WTC11 (cell line): ENCODE results near the gene EVA1A. TPM values are rescaled to one million over a fixed set of nuclear protein-coding genes. Genes with fewer than 3 reads are reported as not detected.

Source experiments
- ATAC-seq: fragments of 200-7000 bp; cut with Tn5 transposase; 2 replicates; pipeline ENCODE4 v1.10.0; 2021; ENCODE audit warnings: mild to moderate bottlenecking, moderate library complexity
- CTCF ChIA-PET: fragments of 300-600 bp; sonication (Branson Sonifier 250); formaldehyde crosslinking; loops from one replicate; lab custom pipeline; 2021; ENCODE audit warnings: antibody characterized with exemption; lab: Charles Lee
- POLR2A ChIA-PET: fragments of 350-600 bp; sonication (Branson Sonifier 250); formaldehyde crosslinking; loops from one replicate; lab custom pipeline; 2021; ENCODE audit warnings: antibody characterized with exemption; lab: Charles Lee
- DNase-seq: peaks from one replicate; pipeline ENCODE4 v3.0.0; 2021; ENCODE audit warnings: low spot score
- H3K27ac Mint-ChIP-seq: 2 replicates; pipeline ENCODE4 v1.8.0; 2021; ENCODE audit warnings: mixed read lengths
- H3K27me3 Mint-ChIP-seq: 2 replicates; pipeline ENCODE4 v1.8.0; 2021; ENCODE audit warnings: low read depth, mild to moderate bottlenecking, moderate library complexity, mixed read lengths
- H3K36me3 Mint-ChIP-seq: 2 replicates; pipeline ENCODE4 v1.8.0; 2021; ENCODE audit warnings: mixed read lengths
- H3K4me1 Mint-ChIP-seq: 2 replicates; pipeline ENCODE4 v1.8.0; 2022; ENCODE audit warnings: mixed read lengths
- H3K4me3 Mint-ChIP-seq: 2 replicates; pipeline ENCODE4 v1.8.0; 2021; ENCODE audit warnings: mild to moderate bottlenecking, moderate library complexity, mixed read lengths
- H3K9me3 Mint-ChIP-seq: 2 replicates; pipeline ENCODE4 v1.8.0; 2021; ENCODE audit warnings: mixed read lengths
- ATF1 ChIP-seq: sonication (generic); formaldehyde crosslinking; IDR thresholded peaks from 2 replicates; pipeline ENCODE4 v1.8.1; 2023; ENCODE audit warnings: mild to moderate bottlenecking, moderate library complexity, missing genetic modification reagents
- ELF4 ChIP-seq: sonication (generic); formaldehyde crosslinking; IDR thresholded peaks from 2 replicates; pipeline ENCODE4 v1.8.1; 2022; ENCODE audit warnings: low read depth, mild to moderate bottlenecking, moderate library complexity, missing genetic modification reagents
- ESRRA ChIP-seq: sonication (generic); formaldehyde crosslinking; IDR thresholded peaks from 2 replicates; pipeline ENCODE4 v1.8.1; 2022; ENCODE audit warnings: mild to moderate bottlenecking, missing genetic modification reagents, borderline replicate concordance
- JUN ChIP-seq: sonication (generic); formaldehyde crosslinking; IDR thresholded peaks from 2 replicates; pipeline ENCODE4 v1.8.0; 2023; ENCODE audit warnings: mild to moderate bottlenecking, missing genetic modification reagents
- SOX15 ChIP-seq: fragments of 250-450 bp; sonication (Bioruptor Pico); IDR thresholded peaks from 2 replicates; pipeline ENCODE4 v1.9.0; 2021; ENCODE audit warnings: mild to moderate bottlenecking
- TCF7 ChIP-seq: sonication (generic); formaldehyde crosslinking; IDR thresholded peaks from 2 replicates; pipeline ENCODE4 v1.8.0; 2022; ENCODE audit warnings: mild to moderate bottlenecking, low read depth, missing genetic modification reagents, moderate library complexity
- ZNF423 ChIP-seq: fragments of 250-450 bp; sonication (Bioruptor Pico); IDR thresholded peaks from 2 replicates; pipeline ENCODE4 v2.1.2; 2022; ENCODE audit warnings: mild to moderate bottlenecking, moderate library complexity
- total RNA-seq: library from RNA; stranded (reverse); gene quantifications from 3 replicates; pipeline ENCODE4 v1.2.3, GENCODE V29; 2021
- TF ChIP-seq, protein P1 (sequence below): fragments of 250-450 bp; sonication (Bioruptor Pico); conservative IDR thresholded peaks from 2 replicates; pipeline ENCODE4 v1.9.0; 2021; ENCODE audit warnings: mild to moderate bottlenecking
- TF ChIP-seq, protein P2 (sequence below): sonication (generic); formaldehyde crosslinking; IDR thresholded peaks from 2 replicates; pipeline ENCODE4 v1.8.1; 2022; ENCODE audit warnings: mild to moderate bottlenecking, moderate library complexity, missing genetic modification reagents
- TF ChIP-seq, protein P3 (sequence below): sonication (generic); formaldehyde crosslinking; conservative IDR thresholded peaks from 2 replicates; pipeline ENCODE4 v1.8.1; 2022; ENCODE audit warnings: mild to moderate bottlenecking, missing genetic modification reagents
- TF ChIP-seq, protein P4 (sequence below): sonication (generic); formaldehyde crosslinking; IDR thresholded peaks from 2 replicates; pipeline ENCODE4 v1.8.1; 2023; ENCODE audit warnings: mild to moderate bottlenecking, moderate library complexity, missing genetic modification reagents
- TF ChIP-seq, protein P5 (sequence below): sonication (generic); formaldehyde crosslinking; IDR thresholded peaks from 2 replicates; pipeline ENCODE4 v1.8.1; 2022; ENCODE audit warnings: missing genetic modification reagents, borderline replicate concordance
- TF ChIP-seq, protein P6 (sequence below): sonication (generic); formaldehyde crosslinking; IDR thresholded peaks from 2 replicates; pipeline ENCODE4 v1.8.0; 2022; ENCODE audit warnings: mild to moderate bottlenecking, missing genetic modification reagents
- TF ChIP-seq, protein P7 (sequence below): sonication (generic); formaldehyde crosslinking; IDR thresholded peaks from 2 replicates; pipeline ENCODE4 v1.8.1; 2023; ENCODE audit warnings: mild to moderate bottlenecking, missing genetic modification reagents
- TF ChIP-seq, protein P8 (sequence below): sonication (generic); formaldehyde crosslinking; IDR thresholded peaks from 2 replicates; pipeline ENCODE4 v1.8.0; 2022; ENCODE audit warnings: mild to moderate bottlenecking, missing genetic modification reagents
- TF ChIP-seq, protein P9 (sequence below): sonication (generic); formaldehyde crosslinking; IDR thresholded peaks from 2 replicates; pipeline ENCODE4 v1.8.0; 2022; ENCODE audit warnings: mild to moderate bottlenecking, missing genetic modification reagents
- TF ChIP-seq, protein P10 (sequence below): sonication (generic); formaldehyde crosslinking; IDR thresholded peaks from 2 replicates; pipeline ENCODE4 v1.8.0; 2022; ENCODE audit warnings: mild to moderate bottlenecking, missing genetic modification reagents
- TF ChIP-seq, protein P11 (sequence below): sonication (generic); formaldehyde crosslinking; conservative IDR thresholded peaks from 2 replicates; pipeline ENCODE4 v1.8.1; 2023; ENCODE audit warnings: mild to moderate bottlenecking, low read depth, missing genetic modification reagents, moderate library complexity

EVA1A gene
- total RNA-seq, 1 experiment from 2014 or later = 4.1 TPM

DNA sequence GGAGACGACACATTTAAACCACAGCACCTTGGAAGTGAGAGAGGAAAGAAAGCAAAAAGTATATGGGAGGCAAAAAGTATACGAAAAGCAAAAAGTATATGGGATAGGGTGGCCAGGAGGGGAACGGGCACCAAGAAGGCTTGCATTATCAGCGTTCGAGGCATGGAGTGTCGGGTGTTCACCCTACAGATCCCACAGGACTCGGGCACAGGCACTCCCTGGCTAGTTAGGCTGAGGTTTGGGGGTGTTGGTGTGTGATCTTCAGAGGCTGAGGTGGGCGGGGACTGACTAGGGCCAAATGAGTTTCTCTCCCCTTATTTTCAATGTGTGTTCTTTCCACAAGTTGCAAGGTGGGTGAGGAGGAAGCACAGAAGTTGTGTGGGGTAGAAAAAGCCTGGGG is 86.6 kb downstream of the EVA1A start:
- ATAC-seq = no peak
- TF ChIP-seq, protein P1, sequence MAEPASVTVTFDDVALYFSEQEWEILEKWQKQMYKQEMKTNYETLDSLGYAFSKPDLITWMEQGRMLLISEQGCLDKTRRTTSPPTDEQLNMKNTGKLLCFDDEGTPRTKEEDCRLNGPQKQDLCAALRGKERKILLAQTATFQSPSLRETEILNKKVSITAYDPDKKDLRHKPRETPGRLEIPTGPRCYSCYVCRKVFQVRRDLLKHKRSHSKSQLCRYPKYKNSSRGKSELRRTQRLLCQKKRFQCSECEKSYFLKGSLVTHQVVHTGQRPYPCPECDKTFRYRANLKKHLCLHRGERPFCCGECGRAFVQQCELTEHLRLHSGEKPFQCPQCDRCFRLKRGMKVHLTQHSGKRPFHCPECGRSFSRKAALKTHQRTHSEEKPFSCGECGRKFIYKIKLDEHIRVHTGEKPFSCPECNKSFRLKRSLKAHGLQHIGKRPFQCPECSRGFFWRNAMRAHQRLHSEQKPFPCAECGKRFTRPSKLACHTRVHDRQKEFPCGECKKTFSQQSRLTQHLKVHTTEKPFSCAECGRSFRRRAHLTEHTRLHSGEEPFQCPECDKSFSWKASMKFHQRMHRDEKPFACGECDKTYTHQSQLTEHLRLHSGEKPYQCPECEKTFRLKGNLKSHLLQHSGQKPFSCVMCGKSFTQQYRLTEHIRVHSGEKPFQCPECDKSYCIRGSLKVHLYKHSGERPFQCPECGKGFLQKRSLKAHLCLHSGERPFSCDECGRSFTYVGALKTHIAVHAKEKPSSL (CRISPR knock-in tag) = no peak
- TF ChIP-seq, protein P2, sequence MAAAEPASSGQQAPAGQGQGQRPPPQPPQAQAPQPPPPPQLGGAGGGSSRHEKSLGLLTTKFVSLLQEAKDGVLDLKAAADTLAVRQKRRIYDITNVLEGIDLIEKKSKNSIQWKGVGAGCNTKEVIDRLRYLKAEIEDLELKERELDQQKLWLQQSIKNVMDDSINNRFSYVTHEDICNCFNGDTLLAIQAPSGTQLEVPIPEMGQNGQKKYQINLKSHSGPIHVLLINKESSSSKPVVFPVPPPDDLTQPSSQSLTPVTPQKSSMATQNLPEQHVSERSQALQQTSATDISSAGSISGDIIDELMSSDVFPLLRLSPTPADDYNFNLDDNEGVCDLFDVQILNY (CRISPR knock-in tag) = no peak
- TF ChIP-seq, protein P3, sequence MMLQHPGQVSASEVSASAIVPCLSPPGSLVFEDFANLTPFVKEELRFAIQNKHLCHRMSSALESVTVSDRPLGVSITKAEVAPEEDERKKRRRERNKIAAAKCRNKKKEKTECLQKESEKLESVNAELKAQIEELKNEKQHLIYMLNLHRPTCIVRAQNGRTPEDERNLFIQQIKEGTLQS (CRISPR knock-in tag) = no peak
- TF ChIP-seq ZNF423 (CRISPR knock-in tag) (no peak), TCF7 (CRISPR knock-in tag) (no peak), ELF4 (CRISPR knock-in tag) (no peak), ATF1 (CRISPR knock-in tag) (no peak), ESRRA (CRISPR knock-in tag) (no peak), SOX15 (CRISPR knock-in tag) (no peak), JUN (no peak)
- TF ChIP-seq, protein P4, sequence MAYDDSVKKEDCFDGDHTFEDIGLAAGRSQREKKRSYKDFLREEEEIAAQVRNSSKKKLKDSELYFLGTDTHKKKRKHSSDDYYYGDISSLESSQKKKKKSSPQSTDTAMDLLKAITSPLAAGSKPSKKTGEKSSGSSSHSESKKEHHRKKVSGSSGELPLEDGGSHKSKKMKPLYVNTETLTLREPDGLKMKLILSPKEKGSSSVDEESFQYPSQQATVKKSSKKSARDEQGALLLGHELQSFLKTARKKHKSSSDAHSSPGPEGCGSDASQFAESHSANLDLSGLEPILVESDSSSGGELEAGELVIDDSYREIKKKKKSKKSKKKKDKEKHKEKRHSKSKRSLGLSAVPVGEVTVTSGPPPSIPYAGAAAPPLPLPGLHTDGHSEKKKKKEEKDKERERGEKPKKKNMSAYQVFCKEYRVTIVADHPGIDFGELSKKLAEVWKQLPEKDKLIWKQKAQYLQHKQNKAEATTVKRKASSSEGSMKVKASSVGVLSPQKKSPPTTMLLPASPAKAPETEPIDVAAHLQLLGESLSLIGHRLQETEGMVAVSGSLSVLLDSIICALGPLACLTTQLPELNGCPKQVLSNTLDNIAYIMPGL (CRISPR knock-in tag) = no peak
- TF ChIP-seq, protein P5, sequence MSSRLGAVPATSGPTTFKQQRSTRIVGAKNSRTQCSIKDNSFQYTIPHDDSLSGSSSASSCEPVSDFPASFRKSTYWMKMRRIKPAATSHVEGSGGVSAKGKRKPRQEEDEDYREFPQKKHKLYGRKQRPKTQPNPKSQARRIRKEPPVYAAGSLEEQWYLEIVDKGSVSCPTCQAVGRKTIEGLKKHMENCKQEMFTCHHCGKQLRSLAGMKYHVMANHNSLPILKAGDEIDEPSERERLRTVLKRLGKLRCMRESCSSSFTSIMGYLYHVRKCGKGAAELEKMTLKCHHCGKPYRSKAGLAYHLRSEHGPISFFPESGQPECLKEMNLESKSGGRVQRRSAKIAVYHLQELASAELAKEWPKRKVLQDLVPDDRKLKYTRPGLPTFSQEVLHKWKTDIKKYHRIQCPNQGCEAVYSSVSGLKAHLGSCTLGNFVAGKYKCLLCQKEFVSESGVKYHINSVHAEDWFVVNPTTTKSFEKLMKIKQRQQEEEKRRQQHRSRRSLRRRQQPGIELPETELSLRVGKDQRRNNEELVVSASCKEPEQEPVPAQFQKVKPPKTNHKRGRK = no peak
- TF ChIP-seq, protein P6, sequence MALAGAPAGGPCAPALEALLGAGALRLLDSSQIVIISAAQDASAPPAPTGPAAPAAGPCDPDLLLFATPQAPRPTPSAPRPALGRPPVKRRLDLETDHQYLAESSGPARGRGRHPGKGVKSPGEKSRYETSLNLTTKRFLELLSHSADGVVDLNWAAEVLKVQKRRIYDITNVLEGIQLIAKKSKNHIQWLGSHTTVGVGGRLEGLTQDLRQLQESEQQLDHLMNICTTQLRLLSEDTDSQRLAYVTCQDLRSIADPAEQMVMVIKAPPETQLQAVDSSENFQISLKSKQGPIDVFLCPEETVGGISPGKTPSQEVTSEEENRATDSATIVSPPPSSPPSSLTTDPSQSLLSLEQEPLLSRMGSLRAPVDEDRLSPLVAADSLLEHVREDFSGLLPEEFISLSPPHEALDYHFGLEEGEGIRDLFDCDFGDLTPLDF (CRISPR knock-in tag) = no peak
- TF ChIP-seq, protein P7, sequence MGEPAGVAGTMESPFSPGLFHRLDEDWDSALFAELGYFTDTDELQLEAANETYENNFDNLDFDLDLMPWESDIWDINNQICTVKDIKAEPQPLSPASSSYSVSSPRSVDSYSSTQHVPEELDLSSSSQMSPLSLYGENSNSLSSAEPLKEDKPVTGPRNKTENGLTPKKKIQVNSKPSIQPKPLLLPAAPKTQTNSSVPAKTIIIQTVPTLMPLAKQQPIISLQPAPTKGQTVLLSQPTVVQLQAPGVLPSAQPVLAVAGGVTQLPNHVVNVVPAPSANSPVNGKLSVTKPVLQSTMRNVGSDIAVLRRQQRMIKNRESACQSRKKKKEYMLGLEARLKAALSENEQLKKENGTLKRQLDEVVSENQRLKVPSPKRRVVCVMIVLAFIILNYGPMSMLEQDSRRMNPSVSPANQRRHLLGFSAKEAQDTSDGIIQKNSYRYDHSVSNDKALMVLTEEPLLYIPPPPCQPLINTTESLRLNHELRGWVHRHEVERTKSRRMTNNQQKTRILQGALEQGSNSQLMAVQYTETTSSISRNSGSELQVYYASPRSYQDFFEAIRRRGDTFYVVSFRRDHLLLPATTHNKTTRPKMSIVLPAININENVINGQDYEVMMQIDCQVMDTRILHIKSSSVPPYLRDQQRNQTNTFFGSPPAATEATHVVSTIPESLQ (CRISPR knock-in tag) = no peak
- TF ChIP-seq, protein P8, sequence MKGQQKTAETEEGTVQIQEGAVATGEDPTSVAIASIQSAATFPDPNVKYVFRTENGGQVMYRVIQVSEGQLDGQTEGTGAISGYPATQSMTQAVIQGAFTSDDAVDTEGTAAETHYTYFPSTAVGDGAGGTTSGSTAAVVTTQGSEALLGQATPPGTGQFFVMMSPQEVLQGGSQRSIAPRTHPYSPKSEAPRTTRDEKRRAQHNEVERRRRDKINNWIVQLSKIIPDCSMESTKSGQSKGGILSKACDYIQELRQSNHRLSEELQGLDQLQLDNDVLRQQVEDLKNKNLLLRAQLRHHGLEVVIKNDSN = no peak
- TF ChIP-seq, protein P9, sequence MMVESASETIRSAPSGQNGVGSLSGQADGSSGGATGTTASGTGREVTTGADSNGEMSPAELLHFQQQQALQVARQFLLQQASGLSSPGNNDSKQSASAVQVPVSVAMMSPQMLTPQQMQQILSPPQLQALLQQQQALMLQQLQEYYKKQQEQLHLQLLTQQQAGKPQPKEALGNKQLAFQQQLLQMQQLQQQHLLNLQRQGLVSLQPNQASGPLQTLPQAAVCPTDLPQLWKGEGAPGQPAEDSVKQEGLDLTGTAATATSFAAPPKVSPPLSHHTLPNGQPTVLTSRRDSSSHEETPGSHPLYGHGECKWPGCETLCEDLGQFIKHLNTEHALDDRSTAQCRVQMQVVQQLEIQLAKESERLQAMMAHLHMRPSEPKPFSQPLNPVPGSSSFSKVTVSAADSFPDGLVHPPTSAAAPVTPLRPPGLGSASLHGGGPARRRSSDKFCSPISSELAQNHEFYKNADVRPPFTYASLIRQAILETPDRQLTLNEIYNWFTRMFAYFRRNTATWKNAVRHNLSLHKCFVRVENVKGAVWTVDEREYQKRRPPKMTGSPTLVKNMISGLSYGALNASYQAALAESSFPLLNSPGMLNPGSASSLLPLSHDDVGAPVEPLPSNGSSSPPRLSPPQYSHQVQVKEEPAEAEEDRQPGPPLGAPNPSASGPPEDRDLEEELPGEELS (CRISPR knock-in tag) = no peak
- TF ChIP-seq, protein P10, sequence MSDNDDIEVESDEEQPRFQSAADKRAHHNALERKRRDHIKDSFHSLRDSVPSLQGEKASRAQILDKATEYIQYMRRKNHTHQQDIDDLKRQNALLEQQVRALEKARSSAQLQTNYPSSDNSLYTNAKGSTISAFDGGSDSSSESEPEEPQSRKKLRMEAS (CRISPR knock-in tag) = no peak
- TF ChIP-seq, protein P11, sequence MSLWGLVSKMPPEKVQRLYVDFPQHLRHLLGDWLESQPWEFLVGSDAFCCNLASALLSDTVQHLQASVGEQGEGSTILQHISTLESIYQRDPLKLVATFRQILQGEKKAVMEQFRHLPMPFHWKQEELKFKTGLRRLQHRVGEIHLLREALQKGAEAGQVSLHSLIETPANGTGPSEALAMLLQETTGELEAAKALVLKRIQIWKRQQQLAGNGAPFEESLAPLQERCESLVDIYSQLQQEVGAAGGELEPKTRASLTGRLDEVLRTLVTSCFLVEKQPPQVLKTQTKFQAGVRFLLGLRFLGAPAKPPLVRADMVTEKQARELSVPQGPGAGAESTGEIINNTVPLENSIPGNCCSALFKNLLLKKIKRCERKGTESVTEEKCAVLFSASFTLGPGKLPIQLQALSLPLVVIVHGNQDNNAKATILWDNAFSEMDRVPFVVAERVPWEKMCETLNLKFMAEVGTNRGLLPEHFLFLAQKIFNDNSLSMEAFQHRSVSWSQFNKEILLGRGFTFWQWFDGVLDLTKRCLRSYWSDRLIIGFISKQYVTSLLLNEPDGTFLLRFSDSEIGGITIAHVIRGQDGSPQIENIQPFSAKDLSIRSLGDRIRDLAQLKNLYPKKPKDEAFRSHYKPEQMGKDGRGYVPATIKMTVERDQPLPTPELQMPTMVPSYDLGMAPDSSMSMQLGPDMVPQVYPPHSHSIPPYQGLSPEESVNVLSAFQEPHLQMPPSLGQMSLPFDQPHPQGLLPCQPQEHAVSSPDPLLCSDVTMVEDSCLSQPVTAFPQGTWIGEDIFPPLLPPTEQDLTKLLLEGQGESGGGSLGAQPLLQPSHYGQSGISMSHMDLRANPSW (CRISPR knock-in tag) = no peak
- TF ChIP-seq, all 79 proteins: peak for 0
- Mint-ChIP-seq H3K4me1 (peaks cover 32% of the 10 kb centered on the region), H3K4me3 (no peak overlapping the region), H3K27ac (no peak overlapping the region), H3K27me3 (no peaks in the 10 kb centered on the region), H3K36me3 (no peaks in the 10 kb centered on the region; the same call in 1 of the 2 replicates), H3K9me3 (peaks cover 14% of the 10 kb centered on the region)
- ChIA-PET POLR2A (no interaction called here), CTCF (no interaction called here)
- DNase-seq = no peak
